ENCODE measurements around the gene DLGAP1.
"Not testable (repeated sequence)": the region's sequence is repeated elsewhere in the genome, so short reads cannot be mapped to it uniquely, and the experiment has no call there.

Gene DLGAP1

DNA sequence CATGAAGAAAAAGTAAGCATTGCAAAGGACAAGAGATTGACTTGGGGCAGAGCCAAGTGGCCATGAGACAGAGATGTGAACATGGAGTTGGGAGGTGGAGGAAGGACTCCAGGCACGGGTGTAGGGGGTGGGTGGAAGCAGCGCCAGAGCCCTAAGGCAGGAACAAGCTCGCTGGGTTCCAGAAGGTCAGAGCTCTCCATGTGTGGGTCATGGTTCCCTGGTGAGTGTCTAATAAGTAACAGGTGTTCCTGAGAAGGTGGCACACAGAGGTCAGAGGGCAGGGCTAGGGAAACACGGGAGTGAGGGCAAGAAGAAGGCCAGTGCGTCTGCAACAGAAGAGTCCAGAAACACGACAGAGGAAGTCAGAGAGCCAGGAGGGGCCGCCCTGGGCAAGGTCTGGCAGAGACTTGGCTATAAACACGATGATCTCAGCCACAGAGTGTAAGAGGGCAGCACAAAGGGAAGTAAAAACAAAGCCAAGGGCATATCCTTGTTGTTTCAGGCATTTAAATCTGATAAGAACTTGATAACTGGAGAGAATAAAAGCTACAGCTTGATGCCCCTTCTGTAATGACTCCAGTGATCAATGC is 744.3 kb downstream of the DLGAP1 start:
- DNase-seq: no peak

DNA sequence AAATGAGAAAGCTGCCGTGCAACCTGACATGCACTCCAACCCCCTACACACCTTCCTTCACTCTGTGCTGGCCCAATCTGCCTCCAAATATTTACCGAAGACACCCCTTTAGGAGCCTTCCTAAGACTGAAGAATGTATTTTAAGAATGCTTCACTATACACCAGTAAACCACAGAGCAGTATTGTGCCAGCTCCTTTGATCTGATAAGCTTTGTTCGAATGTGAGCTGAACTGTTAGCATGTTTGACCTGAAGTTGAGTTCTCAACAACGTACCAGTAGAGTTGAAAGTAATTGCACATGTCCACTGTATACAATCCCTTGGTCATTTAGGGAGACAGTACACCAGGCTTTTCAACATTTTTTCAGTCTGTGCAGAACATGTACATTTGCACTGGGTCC is 745.9 kb downstream of the DLGAP1 start:
- DNase-seq: no peak

DNA sequence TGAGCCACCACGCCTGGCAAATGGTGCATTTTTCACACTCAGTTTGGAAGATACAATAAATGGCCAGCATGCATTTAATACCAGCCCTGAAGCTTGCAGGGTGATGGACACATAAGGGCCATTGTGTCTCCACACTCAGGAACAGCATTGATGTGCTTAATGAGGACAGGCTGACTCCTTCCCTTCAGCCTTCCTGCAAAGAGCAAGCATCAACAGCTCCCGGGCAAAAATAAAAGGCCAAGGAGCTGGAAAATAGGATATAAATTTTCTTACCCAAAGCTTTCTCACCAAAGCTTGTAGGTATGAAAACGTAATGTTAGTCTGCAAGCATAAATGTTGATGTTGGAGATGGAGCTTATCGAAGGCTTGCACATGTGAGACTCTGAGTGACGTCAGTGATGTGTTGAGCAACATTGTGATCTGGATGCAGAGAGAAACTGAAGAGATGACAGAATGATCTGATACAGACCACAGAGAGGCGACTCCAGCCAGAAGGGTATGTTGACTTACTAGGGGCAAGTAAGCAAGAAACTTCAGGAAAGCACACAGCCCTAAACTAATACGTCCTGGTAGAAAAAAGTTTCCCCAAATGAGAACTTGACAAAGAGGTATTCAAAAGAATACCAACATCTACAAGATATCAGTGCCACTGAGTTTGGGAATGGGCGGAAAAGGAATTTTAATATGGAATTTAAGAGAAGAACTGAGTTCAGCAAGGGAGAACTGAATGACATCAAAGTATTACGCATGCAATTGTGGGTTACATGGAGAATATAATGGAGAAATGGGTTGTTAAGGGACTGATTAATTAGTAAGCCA is 748.6 kb downstream of the DLGAP1 start:
- DNase-seq: no peak

DNA sequence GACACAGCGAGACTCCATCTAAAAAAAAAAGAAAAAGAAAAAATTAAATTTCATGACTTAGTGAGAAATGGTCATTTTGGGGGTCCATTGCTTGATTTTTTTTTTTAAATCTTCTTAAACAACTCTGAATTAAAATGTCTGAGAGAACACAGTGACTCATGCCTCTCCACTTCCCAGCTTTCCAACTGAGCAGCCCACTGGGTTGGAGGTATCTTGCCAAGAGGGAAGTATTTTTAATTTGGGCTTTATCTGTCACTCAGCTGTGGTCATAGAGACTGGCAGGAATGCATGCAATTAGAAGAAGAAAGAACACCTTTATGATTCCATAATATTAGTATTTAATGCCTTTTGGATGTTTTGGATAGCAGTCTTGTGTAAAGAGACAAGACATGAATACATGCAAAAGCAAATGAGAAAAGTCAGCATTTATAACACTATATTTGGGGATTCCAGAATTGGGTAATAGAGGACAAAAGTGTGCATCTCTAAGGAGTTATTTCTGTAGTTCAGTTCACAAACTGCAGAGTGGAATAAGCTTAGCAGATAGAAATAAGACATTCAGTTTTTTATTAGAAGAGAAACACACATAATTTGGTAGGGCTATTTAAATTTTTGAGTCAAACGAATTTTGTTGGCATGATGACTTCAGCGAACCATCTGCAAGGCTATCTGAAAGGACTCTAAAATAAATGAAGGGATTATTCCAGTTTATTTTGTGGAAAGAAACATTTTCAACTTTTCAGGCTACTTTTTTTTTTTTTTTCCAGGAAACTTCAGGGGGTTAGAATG is 750.4 kb downstream of the DLGAP1 start:
- no peak for DNase-seq

DNA sequence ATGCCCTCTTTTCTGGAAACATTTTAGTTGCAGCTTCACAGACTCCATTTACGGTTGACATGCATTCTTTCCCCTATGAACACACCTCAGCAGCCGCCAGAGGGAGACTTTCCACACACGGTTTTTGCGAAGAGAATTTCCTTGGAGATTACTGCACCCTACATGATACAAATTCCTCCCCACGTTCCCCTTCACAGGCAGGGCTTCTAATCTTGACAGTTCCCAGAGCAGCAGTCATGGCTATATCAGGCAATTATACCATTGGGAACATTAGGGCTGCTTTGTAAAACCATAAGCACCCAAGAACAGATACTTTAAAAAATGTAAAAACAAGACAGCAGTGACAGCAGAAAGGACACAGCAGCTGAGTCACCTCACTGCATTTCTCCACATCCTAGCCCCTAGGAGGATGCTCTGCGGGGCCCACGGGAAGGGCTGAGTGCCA is 751.4 kb downstream of the DLGAP1 start:
- DNase-seq: no peak

DNA sequence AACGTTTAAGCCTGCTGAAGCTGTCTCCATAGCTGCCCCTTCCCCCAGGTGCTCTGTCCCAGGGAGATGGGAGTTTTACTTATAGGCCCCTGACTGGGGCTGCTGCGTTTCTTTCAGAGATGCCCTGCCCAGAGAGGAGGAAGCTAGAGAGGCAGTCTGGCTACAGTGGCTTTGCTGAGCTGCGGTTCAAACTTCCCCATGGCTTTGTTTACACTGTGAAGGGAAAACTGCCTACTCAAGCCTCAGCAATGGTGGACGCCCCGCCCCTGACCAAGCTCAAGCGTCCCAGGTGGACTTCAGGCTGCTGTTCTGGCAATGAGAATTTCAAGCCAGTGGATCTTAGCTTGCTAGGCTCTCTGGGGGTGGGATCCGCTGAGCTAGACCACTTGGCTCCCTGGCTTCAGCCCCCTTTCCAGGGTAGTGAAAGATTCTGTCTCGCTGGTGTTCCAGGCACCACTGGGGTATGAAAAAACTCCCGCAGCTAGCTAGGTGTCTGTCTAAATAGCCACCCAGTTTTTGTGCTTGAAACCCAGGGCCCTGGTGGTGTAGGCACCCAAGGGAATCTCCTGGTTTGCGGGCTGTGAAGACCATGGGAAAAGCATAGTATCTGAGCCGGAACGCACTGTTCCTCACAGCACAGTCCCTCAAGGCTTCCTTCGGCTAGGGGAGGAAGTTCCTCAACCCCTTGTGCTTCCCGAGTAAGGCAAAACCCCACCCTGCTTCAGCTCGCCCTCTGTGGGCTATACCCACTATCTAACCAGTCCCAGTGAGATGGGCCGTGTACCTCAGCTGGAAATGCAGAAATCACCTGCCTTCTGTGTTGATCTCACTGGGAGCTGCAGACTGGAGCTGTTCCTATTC is 755.2 kb downstream of the DLGAP1 start:
- DNase-seq: not testable (repeated sequence)

- not testable (repeated sequence) for DNase-seq
These were observed 760.9 kb downstream of the DLGAP1 start for GRCh38 chr18:3694030-3694778.

GRCh38 chr18:3693410-3693809 is 761.7 kb downstream of the DLGAP1 start:
- no peak for DNase-seq

DNA sequence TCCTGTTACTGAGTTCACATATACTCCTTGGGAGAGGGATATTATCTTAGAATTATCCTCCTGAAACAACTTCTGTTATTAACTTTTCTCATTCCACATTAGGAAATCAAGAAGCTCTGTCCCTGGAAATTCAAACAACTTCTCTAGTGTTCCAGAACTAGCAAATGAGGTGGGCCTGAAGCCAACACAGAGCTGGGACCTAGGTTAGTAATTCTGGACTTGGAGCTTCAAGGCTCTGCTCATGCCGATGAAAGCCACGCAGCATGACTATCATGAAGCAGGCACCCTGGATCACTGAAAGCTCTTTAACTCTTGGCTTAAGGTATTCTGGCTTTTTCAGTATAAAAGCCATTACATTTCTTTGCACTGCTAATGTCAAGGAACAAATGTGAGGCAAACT is 762.4 kb downstream of the DLGAP1 start:
- no peak for DNase-seq

DNA sequence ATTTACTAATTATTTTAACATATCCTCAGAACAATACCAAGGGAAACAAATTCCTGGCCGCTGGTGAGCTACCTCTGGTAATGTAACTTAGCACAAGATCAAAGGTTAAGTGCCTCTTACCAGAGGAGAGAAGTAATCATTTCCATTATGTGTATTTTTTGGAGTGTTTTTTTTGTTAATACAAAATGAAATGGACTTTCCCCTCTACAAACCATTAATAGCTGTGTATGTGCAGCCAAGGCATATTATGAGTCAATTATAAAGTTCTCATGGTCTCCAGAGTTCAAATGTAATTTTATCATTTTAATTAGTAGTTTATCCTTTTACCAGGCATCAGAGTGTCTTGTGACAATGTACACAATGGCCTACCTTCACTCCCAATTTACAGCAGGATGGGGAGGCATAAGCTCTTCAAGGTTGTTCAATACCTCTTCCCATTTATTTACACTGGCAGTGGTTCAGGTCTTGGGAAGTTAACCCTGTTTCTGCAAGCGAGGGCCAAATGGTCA is 762.9 kb downstream of the DLGAP1 start:
- DNase-seq: no peak

GRCh38 chr18:3691705-3692104 is 763.4 kb downstream of the DLGAP1 start:
- no peak for DNase-seq

- no peak for DNase-seq
These were observed 764.4 kb downstream of the DLGAP1 start for GRCh38 chr18:3690764-3691066.

DNA sequence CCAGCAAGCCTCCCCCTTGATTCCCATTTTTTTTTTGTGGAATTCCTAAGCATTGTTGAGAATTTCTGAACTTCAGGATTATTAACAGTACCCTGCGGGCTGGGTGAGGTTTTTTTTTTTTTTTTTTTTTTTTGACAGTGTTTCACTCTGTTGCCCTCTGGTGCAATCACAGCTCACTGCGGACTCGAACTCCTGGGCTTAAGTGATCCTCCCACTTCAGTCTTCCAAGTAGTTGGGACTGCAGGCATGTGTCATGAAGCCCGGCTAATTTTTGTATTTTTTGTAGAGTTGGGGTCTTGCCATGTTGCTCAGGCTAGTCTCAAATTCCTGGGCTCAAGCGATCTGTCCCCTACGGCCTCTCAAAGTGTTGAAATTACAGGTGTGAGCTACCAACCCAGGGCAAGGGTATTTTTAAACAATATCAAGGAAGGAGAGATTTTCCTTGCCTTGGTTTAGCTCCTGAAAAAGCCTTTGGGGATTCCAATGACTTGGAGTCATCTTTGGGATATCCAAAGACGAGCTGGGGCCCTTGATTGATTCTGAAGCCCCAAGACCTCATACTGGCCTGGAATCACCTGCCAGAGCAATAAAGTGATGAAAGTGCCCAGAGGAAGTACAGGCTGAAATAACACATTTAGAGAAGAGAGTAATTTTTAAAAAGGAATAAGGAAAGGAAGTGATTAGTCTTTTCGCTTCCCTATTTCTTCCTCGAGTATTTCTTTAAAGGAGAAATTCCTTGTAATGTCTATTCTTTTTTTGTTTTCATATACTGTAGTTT is 764.9 kb downstream of the DLGAP1 start:
- DNase-seq: no peak

- DNase-seq: no peak
These were observed 766.0 kb downstream of the DLGAP1 start for GRCh38 chr18:3689091-3689490.

DNA sequence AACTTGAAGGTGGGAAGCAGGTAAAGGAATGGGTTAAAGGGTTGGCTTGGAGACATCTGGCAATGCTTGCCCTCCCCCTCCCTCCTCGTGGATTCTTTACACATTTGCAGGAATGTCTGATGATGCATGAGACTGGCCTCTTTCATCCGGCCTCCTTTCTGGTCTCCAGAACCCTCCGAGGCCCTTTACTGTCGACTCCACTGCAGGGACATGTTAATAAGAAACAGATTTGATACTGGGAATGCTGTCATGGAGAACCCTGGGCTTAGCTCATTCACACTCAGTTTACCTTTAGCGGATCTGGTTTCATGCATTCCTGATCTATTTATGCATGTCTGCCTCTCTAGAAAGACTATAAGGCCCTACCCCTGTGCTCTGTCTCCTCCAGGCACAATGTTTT is 766.4 kb downstream of the DLGAP1 start:
- DNase-seq: no peak

GRCh38 chr18:3683483-3683882 is 771.6 kb downstream of the DLGAP1 start:
- DNase-seq: no peak

GRCh38 chr18:3682061-3682460 is 773.0 kb downstream of the DLGAP1 start:
- DNase-seq: no peak

GRCh38 chr18:3679241-3679640 is 775.9 kb downstream of the DLGAP1 start:
- DNase-seq: no peak

DNA sequence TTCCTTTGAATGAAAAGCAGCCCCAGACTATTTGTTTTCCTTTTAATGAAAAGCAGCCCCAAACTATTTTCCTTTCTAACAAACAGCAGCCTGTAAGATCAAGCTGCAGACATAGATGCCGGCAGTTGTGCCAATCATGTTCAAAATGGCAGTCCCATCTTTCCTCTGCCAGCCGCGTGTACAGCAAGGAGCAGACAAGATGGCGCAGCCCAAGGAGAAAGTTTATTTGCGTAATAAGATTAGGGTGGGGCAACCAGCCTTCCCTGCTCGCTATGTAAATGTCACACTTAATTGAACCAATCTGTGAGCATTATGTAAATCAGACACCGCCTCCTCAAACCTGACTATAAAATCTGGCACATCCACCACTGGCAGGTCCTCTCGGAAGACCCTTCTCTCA is 779.1 kb downstream of the DLGAP1 start:
- DNase-seq: no peak

DNA sequence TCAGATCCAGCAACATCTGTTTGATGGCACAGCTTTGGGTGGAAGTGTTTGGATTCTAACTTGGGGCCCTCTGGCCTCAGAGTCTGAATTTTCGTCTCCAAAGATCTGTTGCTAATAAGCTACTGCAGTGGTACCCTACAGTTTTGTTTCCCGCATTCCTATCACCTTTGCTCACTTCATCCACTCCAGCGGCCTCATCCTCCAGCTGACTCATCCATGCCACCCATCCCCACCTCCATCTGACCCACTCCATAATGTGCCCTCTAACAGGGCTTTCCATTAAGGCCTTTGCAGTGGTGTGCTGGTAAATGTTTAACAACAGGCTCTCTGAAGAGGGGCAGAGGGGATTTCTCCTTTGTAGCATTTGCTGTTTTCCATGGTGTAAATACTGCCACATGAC is 779.7 kb downstream of the DLGAP1 start:
- DNase-seq: no peak

- DNase-seq: no peak
These were observed 783.9 kb downstream of the DLGAP1 start for GRCh38 chr18:3671176-3671575.

Data from activated gamma-delta T cell (primary cell).